BJ (cell line): ENCODE data around the gene GOLGA7B. TPM values are rescaled to one million over a fixed set of nuclear protein-coding genes. Genes with fewer than 3 reads are reported as not detected.

ENCODE experiments used
- CTCF ChIA-PET: fragments of 350-600 bp; formaldehyde crosslinking; extraction: SDS; loops from one replicate; lab custom pipeline; 2021; ENCODE audit warnings: antibody characterized with exemption, inconsistent platforms; lab: Yijun Ruan, JAX
- POLR2A ChIA-PET: fragments of 300-600 bp; sonication (Branson Sonifier 250); formaldehyde crosslinking; extraction: SDS; loops from one replicate; lab custom pipeline; 2021; ENCODE audit warnings: antibody characterized with exemption; lab: Charles Lee
- DNase-seq: peaks from one replicate; pipeline ENCODE4 v3.0.0-alpha.2; 2011; ENCODE audit warnings: low read depth
- H3K27me3 ChIP-seq: 2 replicates; pipeline ENCODE4 v1.6.0; 2011; ENCODE audit warnings: low read length; ENCODE audit not compliant: control insufficient read depth, insufficient read depth
- H3K36me3 ChIP-seq: 2 replicates; pipeline ENCODE4 v1.5.1; 2011; ENCODE audit warnings: low read length; ENCODE audit not compliant: control insufficient read depth, insufficient read depth
- H3K4me3 ChIP-seq: 2 replicates; pipeline ENCODE4 v1.5.1; 2011; ENCODE audit warnings: low read depth, mild to moderate bottlenecking, control low read depth, low read length
- CTCF ChIP-seq: IDR thresholded peaks from 2 replicates; pipeline ENCODE4 v1.5.1; 2011; ENCODE audit warnings: low read depth, mild to moderate bottlenecking, control low read depth, inconsistent platforms, low read length, moderate library complexity; ENCODE audit not compliant: insufficient read depth
- polyA minus RNA-seq: library from RNA; depleted of rRNA, polyadenylated mRNA; stranded (reverse); fragments of >200 nt; gene quantifications from 2 replicates; pipeline ENCODE4 v1.2.3, GENCODE V29; 2011; rRNA and poly(A)+ RNA removed
- polyA plus RNA-seq: library from polyadenylated mRNA; depleted of rRNA; stranded (reverse); fragments of >200 nt; gene quantifications from 2 replicates; pipeline ENCODE4 v1.2.3, GENCODE V29; 2011; rRNA removed

The GOLGA7B gene
- 0.01 TPM in 1 of 2 replicates, not detected in the other for polyA plus RNA-seq
- polyA minus RNA-seq: not detected in 2 replicates

GRCh38 chr10:97849687-97850402, at the start of gene GOLGA7B:
GOLGA7B (plus strand) TSS chr10:97849843; CDS start chr10:97850304, 461 bp downstream.
- peak within 1 kb of the TSS; percentile 35 for H3K4me3 ChIP-seq
- no peak for DNase-seq
- TF ChIP-seq CTCF: no peak
- peaks cover 13% of the 10 kb centered on the region for H3K27me3 ChIP-seq
- CTCF ChIA-PET: interaction anchor here (1.1 to 2.3 kb wide), 2 partner anchors 14 to 19 kb away, joined by 3 to 7 read pairs; no protein-coding TSS in a partner anchor
- H3K36me3 ChIP-seq: no peaks in the 10 kb centered on the region
- POLR2A ChIA-PET: no interaction called here

DNA sequence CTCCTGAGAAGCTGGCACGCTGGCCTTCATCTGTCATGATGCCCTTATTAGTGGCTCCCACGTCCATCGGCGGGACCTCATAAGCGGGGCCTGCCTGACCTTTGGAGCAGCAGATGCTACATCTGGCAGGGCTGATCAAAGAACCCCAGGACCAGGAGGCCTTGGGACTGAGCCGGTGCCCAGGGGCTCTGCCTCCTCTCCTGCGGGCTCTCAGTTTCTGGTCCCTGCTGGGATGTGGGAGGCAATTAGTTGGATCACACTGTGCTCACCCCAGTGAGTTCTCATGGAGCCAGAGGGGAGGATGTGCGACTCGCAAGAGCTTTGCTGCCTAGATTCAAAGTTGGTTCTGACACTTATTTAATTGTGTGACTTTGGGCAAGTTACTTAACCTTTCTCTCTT, 49.2 kb upstream of the GOLGA7B start:
- Histone ChIP-seq H3K36me3 (no peaks in the 10 kb centered on the region), H3K27me3 (peaks cover 13% of the 10 kb centered on the region), H3K4me3 (no peak overlapping the region)
- ChIA-PET CTCF (interaction anchor here (2.0 to 2.6 kb wide), 2 partner anchors 8 to 68 kb away, joined by 10 to 17 read pairs; no protein-coding TSS in a partner anchor), POLR2A (no interaction called here)
- TF ChIP-seq CTCF: no peak
- no peak for DNase-seq

DNA sequence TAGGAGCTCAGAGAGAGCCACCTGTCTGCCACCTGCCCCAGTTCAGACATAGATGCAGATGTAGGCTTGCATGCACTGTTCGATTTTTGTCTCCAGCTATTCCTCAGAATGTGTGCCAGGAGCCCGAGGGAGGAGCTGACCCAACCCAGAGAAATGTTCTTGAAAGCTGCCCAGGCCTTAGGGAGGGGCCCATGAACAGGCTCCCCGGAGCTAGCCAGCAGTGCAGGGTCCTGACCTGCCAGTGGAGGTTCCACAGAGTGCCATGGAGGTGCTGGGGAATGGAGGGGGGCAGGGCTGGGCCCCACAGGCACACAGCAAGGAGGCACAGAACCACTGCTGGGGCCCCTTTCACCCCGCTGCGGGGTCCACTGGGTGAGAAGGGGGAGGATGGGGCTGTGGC, 48.2 kb upstream of the GOLGA7B start:
- H3K27me3 ChIP-seq: peaks cover 13% of the 10 kb centered on the region
- DNase-seq: no peak
- no peak for TF ChIP-seq CTCF
- no peaks in the 10 kb centered on the region for H3K36me3 ChIP-seq
- POLR2A ChIA-PET: no interaction called here
- H3K4me3 ChIP-seq: no peak overlapping the region
- CTCF ChIA-PET: interaction anchor here (0.6 to 2.8 kb wide), 3 partner anchors 9 to 67 kb away, joined by 3 to 17 read pairs (median 8); no protein-coding TSS in a partner anchor

- peaks cover 11% of the 10 kb centered on the region for H3K27me3 ChIP-seq
- no peak overlapping the region for H3K4me3 ChIP-seq
- no peak for TF ChIP-seq CTCF
- POLR2A ChIA-PET: no interaction called here
- CTCF ChIA-PET: interaction anchor here (1.1 to 2.1 kb wide), 2 partner anchors 14 kb away, joined by 3 to 5 read pairs; no protein-coding TSS in a partner anchor
- no peak for DNase-seq
- H3K36me3 ChIP-seq: no peaks in the 10 kb centered on the region
Measured at GRCh38 chr10:97805096-97805884, 44.4 kb upstream of the GOLGA7B start.

GRCh38 chr10:97805949-97806348, 43.7 kb upstream of the GOLGA7B start:
- Histone ChIP-seq H3K4me3 (no peak overlapping the region), H3K36me3 (no peaks in the 10 kb centered on the region), H3K27me3 (peaks cover 9% of the 10 kb centered on the region)
- ChIA-PET POLR2A (interaction anchor here (0.6 kb wide), 1 partner anchor 510 kb away, joined by 9 read pairs; no protein-coding TSS in a partner anchor), CTCF (interaction anchor here (2.1 kb wide), 1 partner anchor 14 kb away, joined by 5 read pairs; no protein-coding TSS in a partner anchor)
- no peak for DNase-seq
- no peak for TF ChIP-seq CTCF
